Stimulated activated CD8-positive, alpha-beta memory T cell treated with anti-CD3 and anti-CD28 coated beads, Interleukin-4, amount 100 ng/mL, for 4 hours (primary cell): ENCODE measurements around the gene HLA-DQB1.
"Not testable (repeated sequence)": the region's sequence is repeated elsewhere in the genome, so short reads cannot be mapped to it uniquely, and the experiment has no call there.

Experiments
- DNase-seq, 2 donors: peaks; one replicate each; pipeline ENCODE4 v3.0.0-alpha.2; 2020; ENCODE audit warnings: low read depth in 2 of 2, low spot score in 1 of 2

Gene HLA-DQB1

GRCh38 chr6:32666420-32667300 lies at the start of gene HLA-DQB1:
Gene HLA-DQB1, minus strand, starts transcription at chr6:32666657. Its CDS starts 50 bp downstream, at chr6:32666607.
- no peak for DNase-seq

DNA sequence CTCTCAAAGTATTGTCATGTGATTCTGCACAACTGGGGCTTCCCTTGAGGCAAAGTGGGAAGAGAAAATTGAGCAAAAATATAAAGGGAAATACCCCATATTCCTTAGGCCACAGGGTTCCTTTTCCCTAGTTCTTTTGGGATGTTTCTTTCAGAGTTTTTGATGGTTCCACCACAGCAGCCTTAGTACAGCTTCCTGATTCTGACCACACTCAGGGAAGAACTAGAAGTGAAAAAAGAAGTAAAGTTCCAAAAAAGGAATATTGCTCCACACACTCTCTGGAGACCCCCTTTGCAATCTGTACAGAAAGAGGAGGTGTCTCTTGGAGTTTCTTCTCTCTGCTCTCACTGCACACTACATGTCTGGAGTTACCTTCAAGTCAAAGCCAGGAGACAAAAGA lies 46.8 kb upstream of the HLA-DQB1 start:
- DNase-seq, result no peak

- no peak for DNase-seq
Observed at GRCh38 chr6:32709625-32710024, 43.2 kb upstream of the HLA-DQB1 start.

DNA sequence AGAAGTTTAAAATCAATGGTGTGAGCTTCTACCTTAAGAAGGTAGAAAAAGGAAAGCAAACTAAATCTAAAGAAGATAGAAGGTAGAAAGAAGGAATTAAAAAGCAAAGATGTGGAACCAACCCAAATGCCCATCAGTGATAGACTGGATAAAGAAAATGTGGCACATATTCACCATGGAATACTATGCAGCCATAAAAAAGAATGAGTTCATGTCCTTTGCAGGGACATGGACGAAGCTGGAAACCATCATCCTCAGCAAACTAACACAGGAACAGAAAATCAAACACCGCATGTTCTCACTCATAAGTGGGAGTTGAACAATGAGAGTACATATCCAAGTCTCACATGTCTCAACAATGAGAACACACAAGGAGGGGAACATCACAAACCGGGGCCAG lies 38.7 kb upstream of the HLA-DQB1 start:
- not testable (repeated sequence) for DNase-seq

- DNase-seq, result no peak
Observed at GRCh38 chr6:32703347-32703746, 36.9 kb upstream of the HLA-DQB1 start.

- DNase-seq, result no peak
Observed at GRCh38 chr6:32700391-32701040, 34.1 kb upstream of the HLA-DQB1 start.

- DNase-seq, result no peak
Observed at GRCh38 chr6:32697031-32697430, 30.6 kb upstream of the HLA-DQB1 start.

DNA sequence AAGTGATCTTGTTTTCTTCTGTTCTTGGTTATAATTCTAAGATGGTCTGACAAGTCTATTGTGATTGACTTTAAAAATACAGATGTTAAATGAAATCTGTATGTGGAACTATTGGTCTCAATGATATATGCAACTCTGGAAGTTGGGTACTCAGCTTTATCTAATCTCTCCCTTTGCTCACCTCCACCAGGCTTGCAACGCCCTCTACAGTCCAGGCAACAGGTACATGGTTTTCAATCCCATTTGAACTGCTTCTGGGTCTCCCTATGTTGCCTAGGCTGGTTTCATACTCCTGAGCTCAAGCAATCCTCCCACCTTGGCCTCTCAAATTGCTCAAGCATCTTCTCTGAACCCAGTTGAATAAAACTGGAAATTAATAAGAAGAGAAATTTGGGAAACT lies 25.6 kb upstream of the HLA-DQB1 start:
- DNase-seq, result peak; percentile 15 to 25

GRCh38 chr6:32689531-32690501 lies 23.4 kb upstream of the HLA-DQB1 start:
- no peak for DNase-seq

- no peak for DNase-seq
Observed at GRCh38 chr6:32685603-32686002, 19.1 kb upstream of the HLA-DQB1 start.

DNA sequence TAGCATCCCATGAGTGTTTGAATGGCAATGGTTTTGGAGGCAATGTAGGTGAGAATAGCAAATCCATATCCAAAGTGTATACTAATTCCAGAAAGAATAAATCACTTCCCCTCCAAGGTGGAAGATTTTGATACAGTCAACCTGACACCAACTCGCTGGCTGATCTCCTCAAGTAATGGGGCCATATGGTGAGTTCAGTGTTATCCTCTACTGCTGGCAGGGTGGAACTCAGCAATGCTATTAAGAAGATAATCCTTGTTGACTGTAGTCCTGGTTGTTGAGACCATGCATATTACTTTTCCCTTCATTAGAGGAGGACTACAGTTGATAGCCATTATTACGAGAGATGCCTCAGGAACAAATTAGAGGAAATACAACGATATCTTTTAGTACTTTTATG lies 17.8 kb upstream of the HLA-DQB1 start:
- no peak for DNase-seq

DNA sequence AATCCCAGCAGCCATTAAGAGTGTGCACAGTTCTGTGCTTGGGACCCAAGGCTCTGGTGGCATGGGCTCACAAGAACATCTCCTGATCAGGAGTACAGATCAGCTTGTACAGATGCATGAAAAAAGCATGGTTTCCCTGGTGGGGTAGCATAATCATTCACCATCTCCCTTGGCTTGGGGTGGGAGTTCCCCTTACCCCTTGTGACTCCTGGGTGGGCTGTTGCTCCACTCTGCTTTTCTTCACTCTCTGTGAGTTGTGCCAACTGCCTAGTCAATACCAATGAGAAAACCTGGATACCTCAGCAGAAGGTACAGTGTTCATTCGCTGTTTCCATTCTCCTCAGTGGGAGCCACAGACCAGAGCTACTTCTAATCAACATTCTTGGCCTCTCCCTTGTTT lies 13.6 kb upstream of the HLA-DQB1 start:
- DNase-seq, result no peak

DNA sequence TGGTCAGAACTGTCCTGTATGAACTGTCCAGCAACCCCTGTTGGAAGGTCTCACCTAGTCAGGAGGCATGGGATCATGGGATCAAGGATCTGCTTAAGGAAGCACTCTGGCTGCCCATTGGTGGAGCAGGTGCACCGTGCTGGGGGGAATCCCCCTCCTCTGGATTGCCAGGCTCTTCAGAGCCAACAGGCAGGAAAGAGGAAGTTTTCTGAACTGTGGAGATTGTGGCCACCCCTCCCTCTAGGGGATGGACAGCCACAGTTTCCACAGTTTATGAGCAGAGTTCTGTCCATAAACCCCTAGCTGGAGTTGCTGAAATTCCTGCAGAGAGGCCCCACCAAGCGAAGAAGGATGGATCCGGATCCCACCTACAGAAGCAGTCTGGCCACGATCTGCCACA lies 13.0 kb upstream of the HLA-DQB1 start:
- no peak for DNase-seq

DNA sequence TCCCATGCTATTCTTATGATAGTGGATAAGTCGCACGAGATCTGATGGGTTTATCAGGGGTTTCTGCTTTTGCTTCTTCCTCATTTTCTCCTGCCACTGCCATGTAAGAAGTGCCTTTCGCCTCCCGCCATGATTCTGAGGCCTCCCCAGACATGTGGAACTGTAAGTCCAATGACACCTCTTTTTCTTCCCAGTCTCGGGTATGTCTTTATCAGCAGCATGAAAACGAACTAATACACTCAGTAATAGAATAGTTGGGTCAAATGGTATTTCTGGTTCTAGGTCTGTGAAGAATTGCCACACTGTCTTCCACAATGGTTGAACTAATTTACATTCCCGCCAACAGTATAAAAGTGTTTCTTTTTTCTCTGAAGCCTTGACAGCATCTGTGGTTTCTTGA lies 7.7 kb upstream of the HLA-DQB1 start:
- DNase-seq, result not testable (repeated sequence)

- not testable (repeated sequence) for DNase-seq
Observed at GRCh38 chr6:32671908-32672307, 5.5 kb upstream of the HLA-DQB1 start.

DNA sequence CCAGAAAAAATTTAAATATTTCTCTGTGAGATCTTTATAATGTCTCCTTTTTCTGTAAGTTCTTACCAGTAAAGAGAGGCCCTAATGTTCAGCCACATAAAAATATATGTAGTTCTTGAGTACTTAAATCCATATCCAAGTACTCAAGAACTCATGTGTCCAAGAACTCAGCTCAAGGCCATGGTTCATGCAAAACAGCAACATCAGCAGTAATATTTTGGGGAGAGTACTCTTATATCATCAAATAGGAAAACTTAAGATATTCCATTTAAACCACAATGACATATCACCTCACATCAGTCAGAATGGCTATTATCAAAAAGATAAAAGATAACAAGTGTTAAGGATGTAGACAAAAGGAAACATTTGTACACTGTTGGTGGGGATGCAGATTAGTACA lies 3.4 kb upstream of the HLA-DQB1 start:
- no peak for DNase-seq

DNA sequence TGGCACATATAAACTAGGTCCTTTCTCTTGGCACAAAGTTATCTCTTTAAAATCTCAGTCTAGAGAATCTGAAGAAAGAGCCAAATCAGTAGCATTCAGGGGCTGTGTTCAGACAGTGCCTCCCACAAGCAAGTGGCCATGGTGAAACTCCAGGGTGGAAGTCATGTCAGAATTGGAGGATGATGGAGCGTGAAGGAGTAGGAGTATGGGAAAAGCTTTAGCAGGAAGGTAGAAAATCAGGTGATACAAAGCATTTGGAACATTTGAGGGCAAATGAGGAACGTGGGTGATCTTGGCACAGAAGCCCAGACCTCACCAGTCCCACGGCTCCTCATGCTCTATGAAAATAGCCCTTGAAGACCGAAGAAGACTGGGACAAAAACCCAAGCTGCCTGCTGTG lies 2.8 kb upstream of the HLA-DQB1 start:
- DNase-seq, result no peak

- no peak for DNase-seq
Observed at GRCh38 chr6:32668226-32668747, 1.8 kb upstream of the HLA-DQB1 start.

- no peak for DNase-seq
Observed at GRCh38 chr6:32665661-32666060, 796 bp downstream of the HLA-DQB1 start.

- no peak for DNase-seq
Observed at GRCh38 chr6:32664827-32665362, 1.6 kb downstream of the HLA-DQB1 start.

- no peak for DNase-seq
Observed at GRCh38 chr6:32664354-32664753, 2.1 kb downstream of the HLA-DQB1 start.
